A549 treated with AZD9567 at 1 μM for 4 hours (cell line): ENCODE data around the gene SOAT2. TPM values are rescaled to one million over a fixed set of nuclear protein-coding genes. Genes with fewer than 3 reads are reported as not detected.

ENCODE experiments used
- total RNA-seq: library from RNA; stranded (reverse); fragments of 200-300 nt; extraction: Qiagen RNA extraction; gene quantifications from 5 replicates; pipeline ENCODE4 v1.2.3, GENCODE V29; 2022; ENCODE audit not compliant: insufficient read depth

SOAT2 gene, protein sequence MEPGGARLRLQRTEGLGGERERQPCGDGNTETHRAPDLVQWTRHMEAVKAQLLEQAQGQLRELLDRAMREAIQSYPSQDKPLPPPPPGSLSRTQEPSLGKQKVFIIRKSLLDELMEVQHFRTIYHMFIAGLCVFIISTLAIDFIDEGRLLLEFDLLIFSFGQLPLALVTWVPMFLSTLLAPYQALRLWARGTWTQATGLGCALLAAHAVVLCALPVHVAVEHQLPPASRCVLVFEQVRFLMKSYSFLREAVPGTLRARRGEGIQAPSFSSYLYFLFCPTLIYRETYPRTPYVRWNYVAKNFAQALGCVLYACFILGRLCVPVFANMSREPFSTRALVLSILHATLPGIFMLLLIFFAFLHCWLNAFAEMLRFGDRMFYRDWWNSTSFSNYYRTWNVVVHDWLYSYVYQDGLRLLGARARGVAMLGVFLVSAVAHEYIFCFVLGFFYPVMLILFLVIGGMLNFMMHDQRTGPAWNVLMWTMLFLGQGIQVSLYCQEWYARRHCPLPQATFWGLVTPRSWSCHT
- total RNA-seq = 0.12 to 0.21 TPM (median 0.17 TPM) in 4 of 5 replicates, not detected in the other

DNA sequence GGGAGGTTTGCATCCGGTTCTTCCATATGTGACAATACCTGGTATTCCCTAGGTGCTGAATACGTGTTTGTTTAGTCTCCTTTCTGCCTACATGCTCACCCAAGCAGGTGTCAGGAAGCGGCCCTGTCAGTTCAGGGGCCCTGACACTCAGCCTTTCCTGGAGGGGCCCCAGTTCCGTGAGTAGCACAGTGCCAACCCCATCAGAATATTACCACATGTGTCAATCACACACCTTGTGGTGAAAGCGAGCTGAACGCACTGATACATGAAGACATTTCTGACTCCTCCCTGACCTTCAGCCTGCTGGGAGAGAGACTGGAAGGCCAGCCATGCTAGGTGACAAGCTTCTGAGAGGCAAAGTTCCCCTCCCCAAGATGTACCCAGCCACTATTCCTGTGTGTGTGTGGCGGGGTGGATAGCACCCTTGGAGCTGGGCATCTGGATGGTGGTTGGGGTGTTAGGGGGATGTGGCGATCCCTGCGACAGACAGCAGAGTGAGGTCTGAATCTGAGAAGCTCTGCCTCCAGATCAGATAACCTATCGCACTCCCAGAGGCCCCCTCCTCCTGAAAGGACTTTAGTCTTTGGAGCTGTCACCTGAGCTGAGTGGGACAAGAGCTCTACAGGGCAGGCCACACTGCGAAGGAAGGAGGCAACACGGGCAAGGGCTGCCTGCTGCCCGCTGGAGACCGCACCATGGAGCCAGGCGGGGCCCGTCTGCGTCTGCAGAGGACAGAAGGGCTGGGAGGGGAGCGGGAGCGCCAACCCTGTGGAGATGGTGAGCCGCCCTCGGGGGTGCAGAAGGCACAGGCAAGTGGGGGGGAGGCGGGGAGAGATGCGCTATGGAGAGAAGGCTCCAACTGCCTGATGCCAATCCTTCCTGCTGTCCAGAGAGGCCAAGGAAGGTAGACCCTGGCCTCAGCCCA is at the start of gene SOAT2:
SOAT2 (plus strand) TSS at position 604 of the 925 bp plus-strand sequence; CDS start at position 696, 92 bp downstream.

DNA sequence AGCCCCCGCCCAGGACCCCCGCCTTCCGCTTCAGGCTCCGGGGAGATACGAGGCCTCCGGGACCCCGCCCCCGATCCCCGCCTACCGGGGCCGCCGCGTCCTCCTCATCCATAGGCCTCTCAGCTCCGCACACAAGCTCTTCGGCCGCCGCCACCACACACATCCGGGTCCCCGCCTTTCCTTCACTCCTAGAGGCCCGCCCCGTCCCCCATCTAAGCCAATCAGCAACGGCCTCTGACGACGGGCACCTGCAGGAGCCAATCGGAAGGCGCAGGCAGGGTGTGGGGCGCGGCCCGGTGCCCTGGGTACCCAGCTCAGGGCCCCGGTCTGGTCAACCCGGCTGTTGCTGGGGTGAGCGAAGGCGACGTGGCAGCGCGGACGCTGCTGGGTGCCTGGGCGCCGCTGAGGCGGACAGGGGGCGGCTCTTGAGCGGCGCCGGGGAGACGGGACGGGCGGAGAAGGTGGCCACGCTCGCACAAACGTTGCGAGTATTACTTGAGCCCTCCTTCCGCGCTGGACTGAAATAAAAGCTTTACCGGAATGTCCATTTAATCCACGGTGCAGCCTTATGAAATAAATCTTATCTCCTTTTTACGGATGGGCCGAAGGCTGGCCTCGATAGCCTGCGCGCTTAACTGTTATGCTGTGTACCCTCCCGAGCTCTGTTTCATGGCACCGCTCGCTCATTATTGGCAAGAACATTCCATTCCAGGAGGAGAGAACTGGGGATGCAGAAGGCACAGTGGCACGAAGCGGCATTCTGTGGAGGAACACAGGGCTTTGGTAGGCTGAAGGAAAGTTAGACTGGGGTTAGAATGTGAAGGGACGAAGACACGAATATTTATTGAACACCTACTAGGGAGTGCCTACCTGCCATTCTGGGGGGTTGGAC is 23.8 kb upstream of the SOAT2 start, which contains the start of gene SPRYD3:
SPRYD3 (minus strand) TSS at position 165 of the 892 bp plus-strand sequence; CDS start at position 108, 57 bp downstream.

DNA sequence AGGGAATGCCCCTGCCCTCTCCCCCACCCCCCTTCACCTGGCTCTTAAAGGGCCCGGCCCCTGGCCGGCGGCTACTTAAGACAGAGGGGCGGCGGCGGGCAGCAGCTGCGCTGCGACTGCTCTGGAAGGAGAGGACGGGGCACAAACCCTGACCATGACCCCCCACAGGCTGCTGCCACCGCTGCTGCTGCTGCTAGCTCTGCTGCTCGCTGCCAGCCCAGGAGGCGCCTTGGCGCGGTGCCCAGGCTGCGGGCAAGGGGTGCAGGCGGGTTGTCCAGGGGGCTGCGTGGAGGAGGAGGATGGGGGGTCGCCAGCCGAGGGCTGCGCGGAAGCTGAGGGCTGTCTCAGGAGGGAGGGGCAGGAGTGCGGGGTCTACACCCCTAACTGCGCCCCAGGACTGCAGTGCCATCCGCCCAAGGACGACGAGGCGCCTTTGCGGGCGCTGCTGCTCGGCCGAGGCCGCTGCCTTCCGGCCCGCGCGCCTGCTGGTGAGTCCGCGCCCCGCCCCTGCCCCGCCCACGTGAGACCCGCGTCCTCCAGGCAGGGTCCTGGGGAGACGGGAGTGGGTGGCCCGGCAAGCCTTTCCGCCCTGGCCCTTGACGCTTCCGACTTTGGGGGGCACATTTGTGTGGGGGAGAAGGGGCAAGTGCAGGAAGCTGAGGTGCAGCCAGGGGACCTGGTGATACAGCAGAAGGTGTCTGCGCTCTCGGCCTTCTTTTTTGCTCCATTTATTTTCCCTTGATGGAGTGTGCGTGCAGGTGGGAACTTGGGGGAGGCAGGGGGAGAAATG is 5.5 kb upstream of the SOAT2 start, which contains the start of gene IGFBP6:
IGFBP6 (plus strand) TSS at position 104 of the 790 bp plus-strand sequence; CDS start at position 155, 51 bp downstream.

Other genes starting within 250 kb of the SOAT2 start
- gene KRT8, start 198.4 kb upstream of the SOAT2 start, total RNA-seq = 3,881 to 5,092 TPM (median 4,868 TPM) in 5 replicates
- gene KRT18, start 154.4 kb upstream of the SOAT2 start, total RNA-seq = 2,648 to 3,325 TPM (median 3,183 TPM) in 5 replicates
- gene EIF4B, start 97.0 kb upstream of the SOAT2 start, total RNA-seq = 223 to 321 TPM (median 255 TPM) in 5 replicates
- 18.5 to 49.7 TPM (median 42.3 TPM) in 5 replicates for gene TNS2, start 53.4 kb upstream of the SOAT2 start, total RNA-seq
- 36.1 to 38.5 TPM (median 36.8 TPM) in 5 replicates for gene SPRYD3, start 24.1 kb upstream of the SOAT2 start, total RNA-seq
- 134 to 246 TPM (median 225 TPM) in 5 replicates for gene IGFBP6, start 5.8 kb upstream of the SOAT2 start, total RNA-seq
- 9.3 to 16.7 TPM (median 14.9 TPM) in 5 replicates for gene ZNF740, start 77.2 kb downstream of the SOAT2 start, total RNA-seq
- 3.9 to 7.6 TPM (median 6.5 TPM) in 5 replicates for gene CSAD, start 77.4 kb downstream of the SOAT2 start, total RNA-seq
- 0.24 to 0.51 TPM (median 0.38 TPM) in 4 of 5 replicates, not detected in the other for gene ITGB7, start 103.8 kb downstream of the SOAT2 start, total RNA-seq
- 18.2 to 24.2 TPM (median 21.9 TPM) in 5 replicates for gene RARG, start 128.7 kb downstream of the SOAT2 start, total RNA-seq
- gene ESPL1, start 164.8 kb downstream of the SOAT2 start, total RNA-seq = 16.5 to 20.8 TPM (median 19.4 TPM) in 5 replicates
- gene PFDN5, start 192.1 kb downstream of the SOAT2 start, total RNA-seq = 462 to 512 TPM (median 505 TPM) in 5 replicates
- gene MYG1, start 196.2 kb downstream of the SOAT2 start, total RNA-seq = 85.7 to 101 TPM (median 88.3 TPM) in 5 replicates
- gene AAAS, start 218.1 kb downstream of the SOAT2 start, total RNA-seq = 78.3 to 97.9 TPM (median 80.5 TPM) in 5 replicates
- gene SP7, start 232.9 kb downstream of the SOAT2 start, total RNA-seq = 0.03 TPM in 2 of 5 replicates, not detected in the others